ENCODE data around the gene AKNA.

AKNA gene

DNA sequence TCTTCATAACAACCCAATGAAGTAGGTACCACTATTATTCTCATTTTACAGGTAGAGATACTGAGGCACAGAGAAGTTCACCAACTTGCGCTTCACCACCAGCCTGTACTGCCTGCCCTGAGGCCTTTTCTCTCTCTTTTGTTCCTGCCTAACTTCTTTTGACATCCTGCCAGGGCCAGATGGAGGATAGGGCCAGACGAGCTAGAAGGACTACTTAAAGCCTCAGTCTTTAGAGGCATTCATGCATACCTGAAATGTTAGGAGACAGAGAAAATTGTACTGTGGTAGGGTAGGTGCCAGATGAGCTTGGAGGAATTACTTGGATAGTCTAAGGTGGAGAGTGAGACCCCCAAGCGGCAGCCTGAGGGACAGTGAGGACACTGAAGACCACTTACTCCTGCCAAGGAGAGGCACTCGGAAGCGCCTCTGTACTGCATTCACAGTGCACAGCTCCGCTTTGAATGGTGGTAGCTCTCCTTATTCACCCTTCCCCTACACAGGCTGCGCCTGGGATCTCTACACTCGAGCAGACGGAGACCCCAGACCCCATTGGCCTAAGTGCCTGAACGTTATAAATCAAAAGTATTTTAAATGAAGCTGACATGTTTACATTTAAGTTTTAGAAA lies 71.1 kb downstream of the AKNA start:
- peak; percentile 22 for DNase-seq (ENCODE audit: low spot score)
- Histone ChIP-seq H3K4me3 (no peak overlapping the region), H3K27ac (no peak overlapping the region)
- TF ChIP-seq, protein P1, sequence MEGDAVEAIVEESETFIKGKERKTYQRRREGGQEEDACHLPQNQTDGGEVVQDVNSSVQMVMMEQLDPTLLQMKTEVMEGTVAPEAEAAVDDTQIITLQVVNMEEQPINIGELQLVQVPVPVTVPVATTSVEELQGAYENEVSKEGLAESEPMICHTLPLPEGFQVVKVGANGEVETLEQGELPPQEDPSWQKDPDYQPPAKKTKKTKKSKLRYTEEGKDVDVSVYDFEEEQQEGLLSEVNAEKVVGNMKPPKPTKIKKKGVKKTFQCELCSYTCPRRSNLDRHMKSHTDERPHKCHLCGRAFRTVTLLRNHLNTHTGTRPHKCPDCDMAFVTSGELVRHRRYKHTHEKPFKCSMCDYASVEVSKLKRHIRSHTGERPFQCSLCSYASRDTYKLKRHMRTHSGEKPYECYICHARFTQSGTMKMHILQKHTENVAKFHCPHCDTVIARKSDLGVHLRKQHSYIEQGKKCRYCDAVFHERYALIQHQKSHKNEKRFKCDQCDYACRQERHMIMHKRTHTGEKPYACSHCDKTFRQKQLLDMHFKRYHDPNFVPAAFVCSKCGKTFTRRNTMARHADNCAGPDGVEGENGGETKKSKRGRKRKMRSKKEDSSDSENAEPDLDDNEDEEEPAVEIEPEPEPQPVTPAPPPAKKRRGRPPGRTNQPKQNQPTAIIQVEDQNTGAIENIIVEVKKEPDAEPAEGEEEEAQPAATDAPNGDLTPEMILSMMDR (IDR thresholded peaks at IDR 0.05), result no peak

DNA sequence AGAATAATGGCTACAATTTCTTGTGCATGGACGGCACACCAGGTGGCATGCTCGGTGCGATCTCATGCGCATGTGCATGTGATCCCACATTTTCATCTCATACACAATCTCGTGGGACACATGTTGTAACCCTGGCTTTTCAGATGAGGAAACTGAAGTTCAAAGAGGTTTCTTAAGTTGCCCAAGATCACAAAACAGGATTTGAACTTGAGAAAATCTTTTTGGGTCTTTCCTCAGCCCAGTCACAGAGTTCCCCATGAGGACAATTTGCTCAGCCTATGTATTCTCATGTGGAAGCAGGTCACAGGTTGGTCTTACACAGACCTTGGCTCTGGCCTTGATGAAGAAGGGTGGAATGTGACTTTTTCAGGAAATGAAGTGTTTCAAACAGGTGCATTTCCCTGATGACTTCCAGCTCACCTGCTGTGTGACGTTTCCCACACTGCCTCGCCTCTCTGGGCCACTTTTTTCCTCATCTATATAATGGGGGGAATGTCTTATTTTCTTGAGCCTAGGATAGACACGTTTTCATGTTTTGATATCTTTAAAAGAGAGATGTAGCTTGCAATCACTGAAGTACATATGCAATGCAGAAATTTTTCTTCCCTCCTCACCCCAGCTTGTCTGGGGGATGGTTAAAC lies 71.9 kb downstream of the AKNA start:
- TF ChIP-seq, protein P1 (IDR thresholded peaks at IDR 0.05), result no peak
- DNase-seq (ENCODE audit: low spot score), result no peak

DNA sequence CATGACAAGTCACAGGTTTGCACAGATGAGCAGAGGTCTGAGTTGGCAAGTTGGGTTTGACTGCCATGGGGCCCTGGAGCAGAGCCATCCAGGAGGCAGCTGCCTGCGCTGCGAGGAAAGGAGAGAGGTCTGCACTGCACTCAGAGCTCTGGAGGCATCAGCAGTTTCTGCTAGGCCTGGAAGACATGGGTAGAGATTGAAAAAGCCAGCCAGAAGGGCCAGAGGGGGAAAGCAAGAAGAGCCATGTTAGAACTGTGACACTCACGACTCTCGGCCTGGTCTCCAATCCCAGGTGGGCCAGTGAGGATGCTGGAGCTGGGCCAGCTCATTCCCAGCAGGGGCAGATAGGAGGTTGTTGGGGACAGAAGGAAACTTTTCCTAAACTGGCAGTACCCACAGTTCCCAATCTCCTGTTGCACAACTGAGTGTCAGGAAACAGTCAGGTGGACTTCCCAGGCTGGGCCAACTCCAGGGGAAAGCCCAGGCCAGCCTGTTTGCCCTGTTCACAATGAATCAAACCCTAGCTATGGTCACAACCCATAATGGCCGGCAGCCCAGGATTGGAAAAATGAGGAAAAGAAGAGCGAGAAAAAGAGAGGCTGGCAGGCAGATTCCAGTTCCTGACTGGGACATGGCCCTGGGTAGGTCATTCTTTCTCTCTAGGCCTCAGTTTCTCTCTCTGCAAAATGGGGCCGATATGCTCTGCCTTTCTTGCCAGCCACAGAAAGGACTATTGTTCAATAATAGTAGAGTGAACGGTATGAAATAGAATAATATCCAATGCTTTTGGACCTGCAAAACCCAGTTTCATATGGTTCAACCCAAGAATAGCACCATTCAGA lies 72.7 kb downstream of the AKNA start:
- no peak overlapping the region for H3K4me3 ChIP-seq
- H3K27ac ChIP-seq, result no peak overlapping the region
- DNase-seq (ENCODE audit: low spot score), result peak; percentile 60
- TF ChIP-seq, protein P1 (IDR thresholded peaks at IDR 0.05), result no peak

More for the DNA sequence above, 71.9 kb downstream of the AKNA start:
- no peak overlapping the region for H3K27ac ChIP-seq
- no peak overlapping the region for H3K4me3 ChIP-seq

DNA sequence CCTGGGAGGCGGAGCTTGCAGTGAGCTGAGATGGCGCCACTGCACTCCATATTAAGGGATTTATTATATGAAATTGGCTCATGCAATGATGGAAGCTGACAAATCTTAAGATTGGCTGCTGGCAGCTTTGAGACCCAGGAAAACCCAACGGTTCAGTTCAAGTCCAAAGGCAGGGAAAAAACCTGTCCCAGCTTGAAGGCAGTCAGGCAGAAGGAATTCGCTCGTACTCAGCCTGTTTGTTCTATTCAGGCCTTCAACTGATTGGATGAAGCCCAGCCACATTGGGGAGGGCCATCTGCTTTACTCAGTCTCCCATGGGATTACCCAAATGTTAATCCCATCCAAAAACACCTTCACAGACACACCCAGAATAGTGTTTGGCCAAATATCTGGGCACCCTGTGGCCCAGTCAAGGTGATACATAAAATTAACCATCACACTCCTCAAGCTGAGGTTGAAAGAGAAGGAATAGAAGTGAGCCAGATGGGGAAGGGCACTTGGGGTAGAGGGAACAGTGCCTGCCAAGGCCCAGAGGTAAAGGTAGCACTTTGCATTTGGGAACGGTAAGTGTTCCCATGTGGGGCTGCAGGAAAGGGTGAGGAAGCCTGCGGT lies 73.4 kb downstream of the AKNA start:
- Histone ChIP-seq H3K4me3 (no peak overlapping the region), H3K27ac (no peak overlapping the region)
- DNase-seq (ENCODE audit: low spot score), result peak; percentile 16
- TF ChIP-seq, protein P1 (IDR thresholded peaks at IDR 0.05), result no peak

DNA sequence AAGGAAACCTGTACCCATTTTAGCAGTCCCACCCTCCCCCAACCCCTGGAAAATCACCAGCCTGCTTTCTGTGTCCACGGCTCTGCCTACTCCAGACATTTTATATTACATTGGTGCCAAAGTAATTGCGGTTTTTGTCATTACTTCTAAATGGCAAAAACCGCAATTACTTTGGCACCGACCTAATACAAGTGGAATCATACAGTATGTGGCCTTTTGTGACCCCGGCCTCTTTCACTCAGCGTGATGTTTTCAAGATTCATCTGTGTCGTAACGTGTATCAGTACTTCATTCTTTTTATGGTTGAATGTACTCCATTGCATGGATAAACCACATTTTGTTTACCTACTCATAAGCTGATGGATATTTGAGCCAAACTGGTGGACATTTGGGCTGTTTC lies 74.6 kb downstream of the AKNA start:
- no peak overlapping the region for H3K4me3 ChIP-seq
- TF ChIP-seq, protein P1 (IDR thresholded peaks at IDR 0.05), result no peak
- H3K27ac ChIP-seq, result no peak overlapping the region
- peak; percentile 29 for DNase-seq (ENCODE audit: low spot score)

DNA sequence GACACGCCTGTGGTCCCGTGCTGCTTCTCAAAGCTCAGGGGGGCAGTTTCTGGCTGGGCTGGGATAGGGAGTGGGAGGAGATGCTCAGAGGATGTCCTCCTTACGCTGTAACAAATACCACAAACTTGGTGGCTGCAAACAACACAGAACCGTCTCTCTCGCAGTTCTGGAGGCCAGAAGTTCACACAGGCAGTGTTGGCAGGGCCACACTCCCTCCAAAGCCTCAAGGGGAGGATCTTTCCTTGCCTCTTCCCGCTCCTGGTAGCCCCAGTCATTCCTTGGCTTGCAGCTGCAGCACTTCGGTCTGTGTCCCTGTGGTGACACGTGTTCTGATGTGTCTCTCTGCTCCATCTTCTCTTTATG lies 75.3 kb downstream of the AKNA start:
- Histone ChIP-seq H3K27ac (no peak overlapping the region), H3K4me3 (no peak overlapping the region)
- TF ChIP-seq, protein P1 (IDR thresholded peaks at IDR 0.05), result no peak
- peak; percentile 49 for DNase-seq (ENCODE audit: low spot score)

All from coronary artery (tissue), 2 donors.